PFSK-1 (cell line): ENCODE measurements around the gene SLC12A3.

Experiments used
- FOXP2 ChIP-seq: optimal IDR thresholded peaks from 2 replicates; pipeline ENCODE3; 2011; ENCODE audit warnings: borderline replicate concordance, control low read depth, inconsistent platforms; ENCODE audit not compliant: insufficient read depth; ENCODE audit errors: extremely low read length, extremely low read depth
- POLR2AphosphoS5 ChIP-seq: IDR thresholded peaks from 2 replicates; pipeline ENCODE4 v1.6.1; 2012; ENCODE audit warnings: low read depth, mild to moderate bottlenecking, control low read depth, low read length, moderate library complexity
- SIN3A ChIP-seq: IDR thresholded peaks from 2 replicates; pipeline ENCODE4 v1.6.1; 2012; ENCODE audit warnings: mild to moderate bottlenecking, low read length, moderate library complexity, borderline replicate concordance; ENCODE audit not compliant: insufficient read depth
- TAF1 ChIP-seq: IDR thresholded peaks from 2 replicates; pipeline ENCODE4 v1.6.1; 2012; ENCODE audit warnings: low read length, control low read depth, borderline replicate concordance; ENCODE audit not compliant: insufficient read depth
- TF ChIP-seq, protein P1 (sequence below), 2 experiments: IDR thresholded peaks; 2 replicates each; pipeline versions ENCODE4 v1.6.1 to v1.8.0; 2011 to 2012; ENCODE audit warnings: low read depth in 2 of 2, low read length in 2 of 2, control low read depth in 1 of 2, inconsistent platforms in 1 of 2, mild to moderate bottlenecking in 1 of 2, moderate library complexity in 1 of 2; ENCODE audit not compliant: insufficient read depth in 1 of 2

SLC12A3 gene

DNA sequence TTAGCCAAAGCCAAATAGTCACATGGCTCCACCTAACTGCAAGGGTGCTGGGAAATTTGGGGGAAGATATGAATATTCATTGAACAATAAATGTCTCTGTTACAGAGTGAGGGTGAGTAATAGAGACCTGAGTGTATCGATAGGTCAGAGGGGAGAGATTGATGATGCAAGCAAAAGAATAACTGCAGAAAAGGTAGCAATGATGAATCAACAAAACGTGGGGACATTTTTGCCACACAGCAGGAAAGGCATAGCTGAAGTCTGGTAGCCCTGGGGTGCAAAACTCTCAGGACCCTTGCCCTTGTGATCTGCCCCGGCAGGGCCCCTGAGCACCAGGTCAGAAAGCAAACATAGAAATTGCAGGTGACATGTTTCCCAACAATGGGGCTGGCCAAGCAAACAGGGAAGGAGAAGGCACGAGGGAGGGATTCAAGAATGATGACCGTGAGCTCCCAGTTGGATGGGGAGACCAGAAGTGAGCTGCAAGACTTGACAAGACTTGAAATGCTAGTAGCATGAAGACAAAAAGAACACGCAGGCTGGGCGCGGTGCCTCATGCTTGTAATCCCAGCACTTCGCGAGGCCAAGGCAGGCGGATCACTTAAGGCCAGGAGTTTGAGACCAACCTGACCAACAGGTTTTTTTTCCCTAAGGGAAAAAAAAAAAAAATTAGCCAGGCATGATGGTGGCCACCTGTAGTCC lies 54.2 kb downstream of the SLC12A3 start:
- TF ChIP-seq FOXP2 (no peak), SIN3A (no peak), TAF1 (no peak), POLR2AphosphoS5 (no peak)
- TF ChIP-seq, protein P1, sequence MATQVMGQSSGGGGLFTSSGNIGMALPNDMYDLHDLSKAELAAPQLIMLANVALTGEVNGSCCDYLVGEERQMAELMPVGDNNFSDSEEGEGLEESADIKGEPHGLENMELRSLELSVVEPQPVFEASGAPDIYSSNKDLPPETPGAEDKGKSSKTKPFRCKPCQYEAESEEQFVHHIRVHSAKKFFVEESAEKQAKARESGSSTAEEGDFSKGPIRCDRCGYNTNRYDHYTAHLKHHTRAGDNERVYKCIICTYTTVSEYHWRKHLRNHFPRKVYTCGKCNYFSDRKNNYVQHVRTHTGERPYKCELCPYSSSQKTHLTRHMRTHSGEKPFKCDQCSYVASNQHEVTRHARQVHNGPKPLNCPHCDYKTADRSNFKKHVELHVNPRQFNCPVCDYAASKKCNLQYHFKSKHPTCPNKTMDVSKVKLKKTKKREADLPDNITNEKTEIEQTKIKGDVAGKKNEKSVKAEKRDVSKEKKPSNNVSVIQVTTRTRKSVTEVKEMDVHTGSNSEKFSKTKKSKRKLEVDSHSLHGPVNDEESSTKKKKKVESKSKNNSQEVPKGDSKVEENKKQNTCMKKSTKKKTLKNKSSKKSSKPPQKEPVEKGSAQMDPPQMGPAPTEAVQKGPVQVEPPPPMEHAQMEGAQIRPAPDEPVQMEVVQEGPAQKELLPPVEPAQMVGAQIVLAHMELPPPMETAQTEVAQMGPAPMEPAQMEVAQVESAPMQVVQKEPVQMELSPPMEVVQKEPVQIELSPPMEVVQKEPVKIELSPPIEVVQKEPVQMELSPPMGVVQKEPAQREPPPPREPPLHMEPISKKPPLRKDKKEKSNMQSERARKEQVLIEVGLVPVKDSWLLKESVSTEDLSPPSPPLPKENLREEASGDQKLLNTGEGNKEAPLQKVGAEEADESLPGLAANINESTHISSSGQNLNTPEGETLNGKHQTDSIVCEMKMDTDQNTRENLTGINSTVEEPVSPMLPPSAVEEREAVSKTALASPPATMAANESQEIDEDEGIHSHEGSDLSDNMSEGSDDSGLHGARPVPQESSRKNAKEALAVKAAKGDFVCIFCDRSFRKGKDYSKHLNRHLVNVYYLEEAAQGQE (IDR thresholded peaks at IDR 0.05; ENCODE audit: insufficient read depth in 1 of 2, low read depth in 2 of 2, low read length in 2 of 2) = no peak

DNA sequence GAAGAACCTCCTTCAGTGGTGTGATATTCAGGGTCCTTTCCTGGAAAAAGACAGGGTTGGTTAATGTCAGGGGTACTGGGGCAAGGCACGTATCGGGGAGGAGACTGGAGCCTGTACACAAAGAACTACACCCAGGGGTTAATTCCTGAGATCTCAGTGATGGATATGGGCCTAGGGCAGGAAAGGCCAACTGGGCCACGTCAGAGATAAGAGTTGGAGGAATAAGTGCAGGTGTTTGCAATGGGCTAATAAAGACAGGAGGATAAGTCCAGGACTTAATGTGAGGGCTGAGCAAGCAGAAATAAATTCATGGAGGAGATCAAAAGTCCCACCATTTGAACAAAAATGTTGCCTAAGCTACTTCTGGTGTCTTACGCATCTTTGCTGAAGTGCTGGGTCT lies 56.6 kb downstream of the SLC12A3 start:
- TF ChIP-seq FOXP2 (no peak), TAF1 (no peak), SIN3A (no peak), POLR2AphosphoS5 (no peak)
- TF ChIP-seq, protein P1 (IDR thresholded peaks at IDR 0.05; ENCODE audit: insufficient read depth in 1 of 2, low read depth in 2 of 2, low read length in 2 of 2) = no peak

DNA sequence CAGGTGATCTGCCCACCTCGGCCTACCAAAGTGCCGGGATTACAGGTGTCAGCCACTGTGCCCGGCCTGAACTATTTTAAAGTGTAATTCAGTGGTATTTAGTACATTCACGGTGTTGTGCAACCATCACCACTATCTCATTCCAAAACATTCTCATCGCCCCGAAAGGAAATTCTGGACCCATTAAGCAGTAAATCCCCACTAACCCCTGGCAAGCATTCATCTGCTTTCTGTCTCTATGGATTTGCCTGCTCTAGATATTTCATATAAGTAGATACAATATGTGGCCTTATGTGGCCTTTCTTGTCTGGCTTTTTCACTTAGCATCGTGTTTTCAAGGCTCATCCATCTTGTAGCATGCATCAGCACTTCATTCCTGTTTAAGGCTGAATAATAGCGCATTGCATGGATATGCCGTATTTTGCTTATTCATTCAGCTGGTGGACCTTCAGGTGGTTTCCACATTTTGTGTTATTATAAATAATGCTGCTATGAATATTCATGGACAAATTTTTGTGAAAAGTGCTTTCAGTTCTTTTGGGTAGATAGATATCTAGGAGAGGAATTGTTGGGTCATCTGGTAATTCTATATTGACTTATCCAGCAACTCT lies 58.6 kb downstream of the SLC12A3 start:
- TF ChIP-seq, protein P1 (IDR thresholded peaks at IDR 0.05; ENCODE audit: insufficient read depth in 1 of 2, low read depth in 2 of 2, low read length in 2 of 2) = no peak
- no peak for TF ChIP-seq SIN3A
- TF ChIP-seq FOXP2 = no peak
- TF ChIP-seq POLR2AphosphoS5 = no peak
- TF ChIP-seq TAF1 = no peak

DNA sequence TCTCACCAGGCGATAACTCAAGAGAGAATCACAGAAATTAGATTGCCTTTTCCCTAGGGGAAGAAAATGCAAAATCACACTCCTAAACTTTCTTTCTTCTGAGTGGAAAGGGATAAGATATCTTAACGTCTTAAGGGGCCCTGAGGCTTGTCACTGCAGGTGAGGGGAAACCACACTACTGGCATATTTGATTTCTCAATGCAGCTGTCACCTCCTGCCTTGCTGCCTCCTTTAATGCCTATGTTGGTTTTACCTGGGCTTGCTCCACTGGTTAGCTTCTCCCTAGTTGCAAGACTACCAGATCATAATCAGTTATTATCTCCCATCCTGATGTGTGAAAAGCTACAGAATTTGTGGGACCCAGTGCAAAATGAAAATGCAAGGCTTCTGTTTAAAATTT lies 62.5 kb downstream of the SLC12A3 start:
- TF ChIP-seq, protein P1 (IDR thresholded peaks at IDR 0.05; ENCODE audit: insufficient read depth in 1 of 2, low read depth in 2 of 2, low read length in 2 of 2) = no peak
- TF ChIP-seq FOXP2 (no peak), POLR2AphosphoS5 (no peak), TAF1 (no peak), SIN3A (no peak)

DNA sequence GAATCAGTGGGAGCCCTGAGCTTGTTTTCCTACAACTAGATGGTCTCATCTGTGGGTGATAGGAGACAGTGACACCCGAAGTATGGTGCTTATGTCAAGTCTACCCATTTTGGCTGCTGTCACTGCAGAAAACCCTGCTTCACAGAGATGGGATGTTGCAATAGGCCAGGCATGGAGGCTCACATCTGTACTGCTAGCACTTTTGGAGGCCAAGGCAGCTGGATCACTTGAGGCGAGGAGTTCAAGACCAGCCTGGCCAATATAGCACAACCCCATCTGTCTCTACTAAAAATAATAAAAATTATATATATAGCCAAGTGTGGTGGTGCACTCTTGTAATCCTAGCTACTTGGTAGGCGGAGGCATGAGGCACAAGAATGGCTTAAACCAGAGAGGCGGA lies 64.6 kb downstream of the SLC12A3 start:
- TF ChIP-seq SIN3A (no peak), POLR2AphosphoS5 (no peak)
